Lung (tissue), 12 donors: ENCODE results near the gene CFAP251. TPM values are rescaled to one million over a fixed set of nuclear protein-coding genes. Genes with fewer than 3 reads are reported as not detected.

ENCODE experiments used
- ATAC-seq: fragments of 200-7000 bp; cut with Tn5 transposase; one replicate; pipeline ENCODE4 v1.9.1; 2020; ENCODE audit warnings: moderate number of reproducible peaks; ENCODE audit not compliant: insufficient read depth, low FRiP score
- DNase-seq, 3 donors: peaks; one replicate each; pipeline ENCODE4 v3.0.0-alpha.2; 2013 to 2017
- H3K27ac ChIP-seq, 2 donors: one replicate each; pipeline ENCODE4 v1.5.1; 2013; ENCODE audit warnings: mild to moderate bottlenecking in 2 of 2, moderate library complexity in 2 of 2, control low read depth in 1 of 2, inconsistent platforms in 1 of 2, low read depth in 1 of 2, low read length in 1 of 2
- H3K27me3 ChIP-seq, 3 donors: one replicate each; pipeline ENCODE4 v1.5.1; 2013; ENCODE audit warnings: low read length in 2 of 3; ENCODE audit not compliant: control insufficient read depth in 3 of 3, insufficient read depth in 3 of 3
- H3K36me3 ChIP-seq, 4 donors: one replicate each; pipeline ENCODE4 v1.5.1; 2013; ENCODE audit warnings: low read length in 4 of 4, mild to moderate bottlenecking in 1 of 4, moderate library complexity in 1 of 4; ENCODE audit not compliant: control insufficient read depth in 4 of 4, insufficient read depth in 4 of 4
- H3K4me1 ChIP-seq, 5 donors: one replicate each; pipeline ENCODE4 v1.5.1; 2013; ENCODE audit warnings: low read length in 5 of 5, mild to moderate bottlenecking in 2 of 5, moderate library complexity in 1 of 5; ENCODE audit not compliant: control insufficient read depth in 5 of 5, insufficient read depth in 5 of 5
- H3K4me3 ChIP-seq: one replicate; pipeline ENCODE4 v1.5.1; 2013; ENCODE audit warnings: mild to moderate bottlenecking, control low read depth, moderate library complexity
- H3K9ac ChIP-seq, 2 donors: one replicate each; pipeline ENCODE4 v1.5.1; 2013; ENCODE audit warnings: low read length in 2 of 2, control low read depth in 1 of 2; ENCODE audit not compliant: insufficient read depth in 1 of 2
- H3K9me3 ChIP-seq, 4 donors: one replicate each; pipeline ENCODE4 v1.5.1; 2013; ENCODE audit warnings: low read length in 3 of 4, mild to moderate bottlenecking in 1 of 4, moderate library complexity in 1 of 4; ENCODE audit not compliant: control insufficient read depth in 4 of 4, insufficient read depth in 3 of 4
- CTCF ChIP-seq: IDR thresholded peaks from 2 replicates; pipeline ENCODE4 v1.5.1; 2012; ENCODE audit warnings: mild to moderate bottlenecking; ENCODE audit errors: control extremely low read depth, extremely low read depth
- WGBS, 2 donors: extraction: QIAGEN DNeasy Blood & Tissue Kit; methylation state at CpG; one replicate each; pipeline ENCODE4 v1.1.7; 2013; 5-methylcytosine and 5-hydroxymethylcytosine counted together
- polyA plus RNA-seq, 2 donors: library from polyadenylated mRNA; stranded (reverse); fragments of 200-250 nt; gene quantifications; one replicate each; pipeline ENCODE4 v1.2.1, GENCODE V29; 2013
- total RNA-seq, 2 donors: library from RNA; depleted of rRNA in 1 of 2; stranded (reverse); fragments of >200 nt in 1 of 2; gene quantifications; one replicate each; pipeline ENCODE4 v1.2.1, GENCODE V29; 2014 to 2021
- donor health status: control.
- donor health status: control.
- donor health status: Bipolar disorder and iron deficiency.
- donor health status: healthy.
- donor health status: DM: yes; HTN: yes; CAD: no.

CFAP251 gene
- total and polyA plus RNA-seq, 4 donors, result 6.9 to 35.4 (median 15.6) TPM

DNA sequence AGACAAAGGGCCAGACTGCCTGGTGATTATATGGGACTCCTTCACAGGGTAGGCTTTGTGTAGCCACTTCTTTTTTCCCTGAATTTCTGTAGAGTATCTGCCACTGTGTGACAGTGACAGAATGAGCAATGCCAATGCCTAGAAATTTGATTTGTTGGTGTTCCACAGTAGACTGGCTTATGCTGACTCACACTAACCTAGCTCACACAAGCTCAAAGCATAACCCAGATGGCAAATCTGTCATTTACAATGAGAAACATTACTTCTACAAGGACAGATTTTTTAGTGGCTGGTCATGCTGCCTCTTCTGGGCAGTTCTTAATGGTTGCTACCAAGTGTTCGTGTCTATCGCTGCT, 15.9 kb downstream of the CFAP251 start:
- Histone ChIP-seq H3K4me1 (peaks cover 0 to 3% (median 0%) of the 10 kb centered on the region in 5 donors), H3K9ac (no peak overlapping the region), H3K27ac (no peak overlapping the region), H3K4me3 (no peak overlapping the region), H3K9me3 (peaks cover 0 to 3% (median 0%) of the 10 kb centered on the region in 4 donors), H3K36me3 (no peaks in the 10 kb centered on the region), H3K27me3 (no peaks in the 10 kb centered on the region)
- TF ChIP-seq CTCF, result no peak
- no peak for ATAC-seq
- DNase-seq, result no peak
- WGBS, 2 donors, result 97 to 98% methylated on average over 2 of the region's 2 CpGs

DNA sequence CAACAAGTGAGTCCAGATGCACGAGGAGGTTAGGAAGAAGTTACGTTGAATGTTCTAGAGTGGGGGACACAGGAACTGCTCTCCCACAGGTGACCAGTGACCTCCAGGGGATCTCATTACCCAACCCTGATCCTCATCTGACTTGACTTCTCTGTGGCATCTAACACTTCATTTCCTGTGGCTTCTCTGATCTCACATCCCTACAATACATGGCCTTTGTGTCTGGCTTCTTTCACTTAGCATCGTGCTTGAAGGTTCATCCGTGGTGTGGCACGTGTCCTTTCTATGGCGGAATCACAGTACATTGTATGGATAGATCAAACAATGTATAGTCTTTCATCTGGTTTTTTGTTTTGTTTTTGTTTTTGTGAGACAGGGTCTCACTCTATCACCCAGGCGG, 19.3 kb downstream of the CFAP251 start:
- H3K27me3 ChIP-seq, result no peaks in the 10 kb centered on the region
- no peaks in the 10 kb centered on the region for H3K4me1 ChIP-seq
- DNase-seq (no peak), ATAC-seq (no peak)
- H3K9me3 ChIP-seq, result peaks cover 0 to 3% (median 0%) of the 10 kb centered on the region in 4 donors
- no peak overlapping the region for H3K27ac ChIP-seq
- no peak for TF ChIP-seq CTCF
- no peak overlapping the region for H3K4me3 ChIP-seq
- H3K9ac ChIP-seq, result no peak overlapping the region
- 93 to 94% methylated on average over 7 of the region's 7 CpGs for WGBS, 2 donors
- H3K36me3 ChIP-seq, result no peaks in the 10 kb centered on the region

- Histone ChIP-seq H3K9ac (no peak overlapping the region), H3K27ac (no peak overlapping the region), H3K9me3 (peaks cover 0 to 3% (median 0%) of the 10 kb centered on the region in 4 donors), H3K4me3 (no peak overlapping the region), H3K4me1 (no peaks in the 10 kb centered on the region), H3K36me3 (no peaks in the 10 kb centered on the region), H3K27me3 (no peaks in the 10 kb centered on the region)
- ATAC-seq (no peak), DNase-seq (no peak)
- 23 to 52% methylated on average over 7 of the region's 7 CpGs for WGBS, 2 donors
- TF ChIP-seq CTCF, result no peak
Measured at GRCh38 chr12:121939186-121939585, 20.8 kb downstream of the CFAP251 start.
